HG02571 (cell line): ENCODE measurements around the gene CGB8.

Source experiments
- ATAC-seq: cut with Tn5 transposase; IDR thresholded peaks from one replicate; pipeline ENCODE4 v1.9.1; 2021; ENCODE audit warnings: mild to moderate bottlenecking, moderate library complexity; ENCODE audit not compliant: unreplicated experiment

CGB8 gene

GRCh38 chr19:49010453-49010852, 38.5 kb downstream of the CGB8 start:
- no peak for ATAC-seq

GRCh38 chr19:49009828-49010227, 39.1 kb downstream of the CGB8 start:
- no peak for ATAC-seq

- ATAC-seq: no peak
These were observed 42.0 kb downstream of the CGB8 start for GRCh38 chr19:49006905-49007304.

GRCh38 chr19:49004964-49005614, 43.8 kb downstream of the CGB8 start:
- ATAC-seq: no peak

- ATAC-seq: no peak
These were observed 44.8 kb downstream of the CGB8 start for GRCh38 chr19:49004133-49004532.

- no peak for ATAC-seq
These were observed 49.2 kb downstream of the CGB8 start for GRCh38 chr19:48999481-49000325.

- ATAC-seq: no peak
These were observed 50.9 kb downstream of the CGB8 start for GRCh38 chr19:48997972-48998371.
